K562 (cell line): Measurements from ENCODE around the gene MYO18A. TPM values are rescaled to one million over a fixed set of nuclear protein-coding genes. Genes with fewer than 3 reads are reported as not detected.
A peak's percentile ranks its signal among the peaks of the same experiment; 100 is the strongest.

Experiments used
- KDM1A ChIP-seq, 2 experiments: fragments of 450-650 bp; IDR thresholded peaks; 2 replicates each; pipeline ENCODE4 v1.6.1; 2016; ENCODE audit warnings: mild to moderate bottlenecking in 2 of 2
- MEIS2 ChIP-seq: fragments of 450-650 bp; IDR thresholded peaks from 2 replicates; pipeline ENCODE4 v1.6.1; 2014; ENCODE audit warnings: mild to moderate bottlenecking; ENCODE audit not compliant: partially characterized antibody
- NCOR1 ChIP-seq: fragments of 450-650 bp; IDR thresholded peaks from 2 replicates; pipeline ENCODE4 v1.6.1; 2016; ENCODE audit warnings: mild to moderate bottlenecking, moderate library complexity
- NR2C2 ChIP-seq, 2 experiments: fragments of 200-800 bp in 1 of 2; sonication (Bioruptor generic) in 1 of 2; sonication (generic) in 1 of 2; formaldehyde crosslinking in 1 of 2; IDR thresholded peaks; 2 replicates each; pipeline versions ENCODE4 v1.6.1 to v1.8.0; 2016 to 2022; ENCODE audit warnings: mild to moderate bottlenecking in 1 of 2, missing compliant biosample characterization in 1 of 2, missing genetic modification characterization in 1 of 2, missing genetic modification reagents in 1 of 2
- SOX6 ChIP-seq: fragments of 450-650 bp; IDR thresholded peaks from 2 replicates; pipeline ENCODE4 v1.6.1; 2014; ENCODE audit warnings: mild to moderate bottlenecking
- ZNF717 ChIP-seq: fragments of 250-450 bp; sonication (Bioruptor Pico); IDR thresholded peaks from 2 replicates; pipeline ENCODE4 v1.5.0; 2021
- ZNF79 ChIP-seq: fragments of 250-450 bp; sonication (Bioruptor Pico); IDR thresholded peaks from 2 replicates; pipeline ENCODE4 v1.4.0; 2020; ENCODE audit warnings: low read depth, mild to moderate bottlenecking, moderate library complexity
- polyA plus RNA-seq, 8 experiments: library from polyadenylated mRNA; depleted of rRNA in 4 of 8; stranded (reverse) in 5 of 8; unstranded in 3 of 8; fragments of >200 nt; fragmentation: Nextera tagmentation in 2 of 8; fragmentation: Illumina TruSeq in 1 of 8; extraction: Ambion mirVana in 2 of 8; extraction: Trizol in 1 of 8; gene quantifications; 2 replicates each; pipeline versions ENCODE4 v1.2.1 to v1.2.3, GENCODE V29; 2011 to 2014; ENCODE audit warnings: inconsistent platforms in 1 of 8, missing spikeins in 1 of 8
- total RNA-seq, 7 experiments: library from RNA; depleted of rRNA in 6 of 7; stranded (reverse); fragments of >200 nt in 6 of 7; fragmentation: Illumina TruSeq in 2 of 7; extraction: Trizol in 2 of 7; gene quantifications; 2 replicates each; pipeline versions ENCODE4 v1.2.1 to v1.2.3, GENCODE V29; 2011 to 2021; ENCODE audit warnings: low replicate concordance in 1 of 7
- TF ChIP-seq, protein P1 (sequence below): fragments of 450-650 bp; IDR thresholded peaks from 2 replicates; pipeline ENCODE4 v1.6.1; 2016; ENCODE audit warnings: mild to moderate bottlenecking, moderate library complexity
- TF ChIP-seq, protein P2 (sequence below): fragments of 250-450 bp; sonication (Bioruptor Pico); IDR thresholded peaks from 2 replicates; pipeline ENCODE4 v1.9.0; 2021; ENCODE audit warnings: mild to moderate bottlenecking
- TF ChIP-seq, protein P3 (sequence below): sonication (generic); formaldehyde crosslinking; IDR thresholded peaks from 2 replicates; pipeline ENCODE4 v1.4.0; 2020; ENCODE audit warnings: mild to moderate bottlenecking, missing genetic modification reagents

The MYO18A gene
- total and polyA plus RNA-seq, 9 of the 15 experiments (the other 6 are each of a cell fraction or from before 2014, with no cell fraction given) = 2.5 to 65.4 (median 17.1) TPM

DNA sequence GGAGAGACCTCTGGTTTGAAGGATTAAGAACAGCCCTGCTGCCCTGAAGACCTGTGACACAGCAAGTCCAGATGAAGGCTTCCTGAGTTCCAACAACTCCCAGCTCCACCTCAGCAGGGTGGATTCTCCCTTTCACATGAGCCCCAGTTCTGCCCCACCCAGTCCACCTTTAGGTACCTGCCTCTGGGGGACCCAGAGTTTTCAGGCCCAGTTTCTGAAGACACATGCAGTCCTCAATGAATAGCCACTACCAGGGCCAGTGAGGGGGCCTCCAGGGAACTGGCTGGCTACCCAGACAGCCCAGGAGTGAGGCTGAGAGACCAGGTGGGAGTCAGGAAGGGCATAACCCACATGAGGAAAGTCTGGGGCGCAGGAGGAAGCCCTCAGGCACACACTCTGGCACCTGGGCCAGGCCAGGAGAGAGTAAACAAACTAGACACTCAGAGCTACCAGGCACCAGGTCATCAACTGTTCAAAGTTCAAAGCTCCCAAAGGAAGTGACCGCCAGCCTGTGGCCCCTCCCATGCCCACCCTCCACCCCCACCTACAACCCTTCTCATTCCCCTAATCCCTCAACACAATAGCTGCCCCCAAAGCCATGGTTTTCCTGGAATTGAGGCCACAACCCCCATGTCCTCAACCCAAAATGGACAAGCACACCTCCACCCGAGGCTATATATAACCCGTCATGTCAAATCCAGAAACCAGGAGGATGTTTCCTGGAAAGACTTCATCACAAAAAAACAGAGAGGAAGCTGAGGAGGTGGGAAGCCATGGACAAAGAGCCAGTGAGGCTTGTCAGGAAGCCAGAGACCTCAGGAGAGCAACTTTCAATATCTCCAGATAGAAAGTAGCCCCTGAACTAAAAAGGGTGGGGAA, 2.1 kb downstream of the MYO18A start (continued):
- TF ChIP-seq, protein P1, sequence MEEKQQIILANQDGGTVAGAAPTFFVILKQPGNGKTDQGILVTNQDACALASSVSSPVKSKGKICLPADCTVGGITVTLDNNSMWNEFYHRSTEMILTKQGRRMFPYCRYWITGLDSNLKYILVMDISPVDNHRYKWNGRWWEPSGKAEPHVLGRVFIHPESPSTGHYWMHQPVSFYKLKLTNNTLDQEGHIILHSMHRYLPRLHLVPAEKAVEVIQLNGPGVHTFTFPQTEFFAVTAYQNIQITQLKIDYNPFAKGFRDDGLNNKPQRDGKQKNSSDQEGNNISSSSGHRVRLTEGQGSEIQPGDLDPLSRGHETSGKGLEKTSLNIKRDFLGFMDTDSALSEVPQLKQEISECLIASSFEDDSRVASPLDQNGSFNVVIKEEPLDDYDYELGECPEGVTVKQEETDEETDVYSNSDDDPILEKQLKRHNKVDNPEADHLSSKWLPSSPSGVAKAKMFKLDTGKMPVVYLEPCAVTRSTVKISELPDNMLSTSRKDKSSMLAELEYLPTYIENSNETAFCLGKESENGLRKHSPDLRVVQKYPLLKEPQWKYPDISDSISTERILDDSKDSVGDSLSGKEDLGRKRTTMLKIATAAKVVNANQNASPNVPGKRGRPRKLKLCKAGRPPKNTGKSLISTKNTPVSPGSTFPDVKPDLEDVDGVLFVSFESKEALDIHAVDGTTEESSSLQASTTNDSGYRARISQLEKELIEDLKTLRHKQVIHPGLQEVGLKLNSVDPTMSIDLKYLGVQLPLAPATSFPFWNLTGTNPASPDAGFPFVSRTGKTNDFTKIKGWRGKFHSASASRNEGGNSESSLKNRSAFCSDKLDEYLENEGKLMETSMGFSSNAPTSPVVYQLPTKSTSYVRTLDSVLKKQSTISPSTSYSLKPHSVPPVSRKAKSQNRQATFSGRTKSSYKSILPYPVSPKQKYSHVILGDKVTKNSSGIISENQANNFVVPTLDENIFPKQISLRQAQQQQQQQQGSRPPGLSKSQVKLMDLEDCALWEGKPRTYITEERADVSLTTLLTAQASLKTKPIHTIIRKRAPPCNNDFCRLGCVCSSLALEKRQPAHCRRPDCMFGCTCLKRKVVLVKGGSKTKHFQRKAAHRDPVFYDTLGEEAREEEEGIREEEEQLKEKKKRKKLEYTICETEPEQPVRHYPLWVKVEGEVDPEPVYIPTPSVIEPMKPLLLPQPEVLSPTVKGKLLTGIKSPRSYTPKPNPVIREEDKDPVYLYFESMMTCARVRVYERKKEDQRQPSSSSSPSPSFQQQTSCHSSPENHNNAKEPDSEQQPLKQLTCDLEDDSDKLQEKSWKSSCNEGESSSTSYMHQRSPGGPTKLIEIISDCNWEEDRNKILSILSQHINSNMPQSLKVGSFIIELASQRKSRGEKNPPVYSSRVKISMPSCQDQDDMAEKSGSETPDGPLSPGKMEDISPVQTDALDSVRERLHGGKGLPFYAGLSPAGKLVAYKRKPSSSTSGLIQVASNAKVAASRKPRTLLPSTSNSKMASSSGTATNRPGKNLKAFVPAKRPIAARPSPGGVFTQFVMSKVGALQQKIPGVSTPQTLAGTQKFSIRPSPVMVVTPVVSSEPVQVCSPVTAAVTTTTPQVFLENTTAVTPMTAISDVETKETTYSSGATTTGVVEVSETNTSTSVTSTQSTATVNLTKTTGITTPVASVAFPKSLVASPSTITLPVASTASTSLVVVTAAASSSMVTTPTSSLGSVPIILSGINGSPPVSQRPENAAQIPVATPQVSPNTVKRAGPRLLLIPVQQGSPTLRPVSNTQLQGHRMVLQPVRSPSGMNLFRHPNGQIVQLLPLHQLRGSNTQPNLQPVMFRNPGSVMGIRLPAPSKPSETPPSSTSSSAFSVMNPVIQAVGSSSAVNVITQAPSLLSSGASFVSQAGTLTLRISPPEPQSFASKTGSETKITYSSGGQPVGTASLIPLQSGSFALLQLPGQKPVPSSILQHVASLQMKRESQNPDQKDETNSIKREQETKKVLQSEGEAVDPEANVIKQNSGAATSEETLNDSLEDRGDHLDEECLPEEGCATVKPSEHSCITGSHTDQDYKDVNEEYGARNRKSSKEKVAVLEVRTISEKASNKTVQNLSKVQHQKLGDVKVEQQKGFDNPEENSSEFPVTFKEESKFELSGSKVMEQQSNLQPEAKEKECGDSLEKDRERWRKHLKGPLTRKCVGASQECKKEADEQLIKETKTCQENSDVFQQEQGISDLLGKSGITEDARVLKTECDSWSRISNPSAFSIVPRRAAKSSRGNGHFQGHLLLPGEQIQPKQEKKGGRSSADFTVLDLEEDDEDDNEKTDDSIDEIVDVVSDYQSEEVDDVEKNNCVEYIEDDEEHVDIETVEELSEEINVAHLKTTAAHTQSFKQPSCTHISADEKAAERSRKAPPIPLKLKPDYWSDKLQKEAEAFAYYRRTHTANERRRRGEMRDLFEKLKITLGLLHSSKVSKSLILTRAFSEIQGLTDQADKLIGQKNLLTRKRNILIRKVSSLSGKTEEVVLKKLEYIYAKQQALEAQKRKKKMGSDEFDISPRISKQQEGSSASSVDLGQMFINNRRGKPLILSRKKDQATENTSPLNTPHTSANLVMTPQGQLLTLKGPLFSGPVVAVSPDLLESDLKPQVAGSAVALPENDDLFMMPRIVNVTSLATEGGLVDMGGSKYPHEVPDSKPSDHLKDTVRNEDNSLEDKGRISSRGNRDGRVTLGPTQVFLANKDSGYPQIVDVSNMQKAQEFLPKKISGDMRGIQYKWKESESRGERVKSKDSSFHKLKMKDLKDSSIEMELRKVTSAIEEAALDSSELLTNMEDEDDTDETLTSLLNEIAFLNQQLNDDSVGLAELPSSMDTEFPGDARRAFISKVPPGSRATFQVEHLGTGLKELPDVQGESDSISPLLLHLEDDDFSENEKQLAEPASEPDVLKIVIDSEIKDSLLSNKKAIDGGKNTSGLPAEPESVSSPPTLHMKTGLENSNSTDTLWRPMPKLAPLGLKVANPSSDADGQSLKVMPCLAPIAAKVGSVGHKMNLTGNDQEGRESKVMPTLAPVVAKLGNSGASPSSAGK = no peak
- TF ChIP-seq ZNF717 (CRISPR knock-in tag) (no peak), SOX6 (peak; percentile 52; the same call in 1 of the 2 replicates), KDM1A (IDR thresholded peaks at IDR 0.05) (0 out of 4 replicates have a peak, but pooled peaks of 1 of the 2 experiments have one; percentile 20), ZNF79 (CRISPR knock-in tag) (no peak), NR2C2 (CRISPR knock-in tag; IDR thresholded peaks at IDR 0.05) (no peak), NR2C2 (tag; IDR thresholded peaks at IDR 0.05) (peak; percentile 42; the same call in 1 of the 2 replicates), MEIS2 (peak; percentile 73), NCOR1 (peak; percentile 60)
- TF ChIP-seq, protein P2, sequence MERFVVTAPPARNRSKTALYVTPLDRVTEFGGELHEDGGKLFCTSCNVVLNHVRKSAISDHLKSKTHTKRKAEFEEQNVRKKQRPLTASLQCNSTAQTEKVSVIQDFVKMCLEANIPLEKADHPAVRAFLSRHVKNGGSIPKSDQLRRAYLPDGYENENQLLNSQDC (CRISPR knock-in tag) = no peak
- TF ChIP-seq, protein P3, sequence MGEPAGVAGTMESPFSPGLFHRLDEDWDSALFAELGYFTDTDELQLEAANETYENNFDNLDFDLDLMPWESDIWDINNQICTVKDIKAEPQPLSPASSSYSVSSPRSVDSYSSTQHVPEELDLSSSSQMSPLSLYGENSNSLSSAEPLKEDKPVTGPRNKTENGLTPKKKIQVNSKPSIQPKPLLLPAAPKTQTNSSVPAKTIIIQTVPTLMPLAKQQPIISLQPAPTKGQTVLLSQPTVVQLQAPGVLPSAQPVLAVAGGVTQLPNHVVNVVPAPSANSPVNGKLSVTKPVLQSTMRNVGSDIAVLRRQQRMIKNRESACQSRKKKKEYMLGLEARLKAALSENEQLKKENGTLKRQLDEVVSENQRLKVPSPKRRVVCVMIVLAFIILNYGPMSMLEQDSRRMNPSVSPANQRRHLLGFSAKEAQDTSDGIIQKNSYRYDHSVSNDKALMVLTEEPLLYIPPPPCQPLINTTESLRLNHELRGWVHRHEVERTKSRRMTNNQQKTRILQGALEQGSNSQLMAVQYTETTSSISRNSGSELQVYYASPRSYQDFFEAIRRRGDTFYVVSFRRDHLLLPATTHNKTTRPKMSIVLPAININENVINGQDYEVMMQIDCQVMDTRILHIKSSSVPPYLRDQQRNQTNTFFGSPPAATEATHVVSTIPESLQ = no peak
